ENCODE results near the gene ZMIZ1.

Gene ZMIZ1

DNA sequence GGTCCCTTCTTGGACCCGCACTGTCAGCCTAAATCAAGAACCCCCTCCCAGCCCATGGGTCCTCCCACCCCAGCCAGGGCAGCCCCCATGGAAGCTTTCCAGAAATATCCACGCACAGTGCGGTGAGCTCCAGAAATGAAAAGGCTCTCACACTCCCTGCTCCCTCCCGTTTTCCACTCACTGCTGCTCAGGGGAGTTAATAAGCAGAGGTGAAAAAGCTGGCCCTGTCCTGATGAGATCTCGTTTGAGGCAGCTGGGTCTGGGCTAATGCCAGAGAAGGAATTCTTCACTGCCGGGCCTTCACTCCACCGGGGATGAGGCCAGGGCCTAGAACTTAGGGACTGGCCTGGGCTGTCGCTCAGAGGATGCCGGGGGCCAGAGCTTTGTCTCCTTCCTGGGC, 102.2 kb downstream of the ZMIZ1 start:
- no peak for DNase-seq (ENCODE audit: low read depth)

DNA sequence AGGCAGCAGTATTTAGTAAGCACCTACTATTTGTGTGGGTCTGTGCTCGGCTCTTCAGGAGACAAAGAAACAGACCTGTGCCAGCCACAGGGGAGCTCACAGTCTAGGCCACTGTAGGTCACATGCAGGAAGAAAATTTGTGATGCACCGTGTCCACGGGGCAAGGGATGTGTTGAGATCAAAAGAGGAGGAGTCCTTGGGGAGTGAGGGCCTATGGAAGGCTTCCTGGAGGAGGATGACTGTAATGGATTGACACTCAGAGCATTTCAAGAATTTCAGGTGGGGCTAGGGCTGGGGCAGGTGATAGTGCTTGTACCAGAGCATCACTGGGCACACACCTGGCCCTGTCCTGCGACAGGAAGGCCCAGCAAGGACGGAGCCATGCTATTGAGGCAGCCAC, 102.7 kb downstream of the ZMIZ1 start:
- no peak for DNase-seq (ENCODE audit: low read depth)

DNA sequence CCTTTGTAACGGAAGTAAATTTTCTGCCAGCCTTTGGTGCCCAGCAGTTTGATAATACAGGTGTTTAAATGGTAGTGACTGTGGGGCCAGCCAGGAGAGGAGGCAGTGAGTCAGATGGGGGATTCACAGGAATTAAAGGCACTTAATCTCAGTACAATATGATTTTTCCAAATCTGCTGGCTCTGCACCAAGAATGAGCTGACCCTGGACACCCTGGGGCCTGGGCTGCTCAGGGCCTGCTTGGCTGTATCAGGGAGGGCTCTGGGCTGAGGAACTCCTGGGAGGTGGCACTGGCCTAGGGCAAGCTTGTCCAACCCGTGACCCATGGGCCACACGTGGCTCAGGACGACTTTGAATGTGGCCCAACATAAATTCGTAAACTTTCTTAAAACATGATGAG, 104.1 kb downstream of the ZMIZ1 start:
- DNase-seq (ENCODE audit: low read depth), result no peak

DNA sequence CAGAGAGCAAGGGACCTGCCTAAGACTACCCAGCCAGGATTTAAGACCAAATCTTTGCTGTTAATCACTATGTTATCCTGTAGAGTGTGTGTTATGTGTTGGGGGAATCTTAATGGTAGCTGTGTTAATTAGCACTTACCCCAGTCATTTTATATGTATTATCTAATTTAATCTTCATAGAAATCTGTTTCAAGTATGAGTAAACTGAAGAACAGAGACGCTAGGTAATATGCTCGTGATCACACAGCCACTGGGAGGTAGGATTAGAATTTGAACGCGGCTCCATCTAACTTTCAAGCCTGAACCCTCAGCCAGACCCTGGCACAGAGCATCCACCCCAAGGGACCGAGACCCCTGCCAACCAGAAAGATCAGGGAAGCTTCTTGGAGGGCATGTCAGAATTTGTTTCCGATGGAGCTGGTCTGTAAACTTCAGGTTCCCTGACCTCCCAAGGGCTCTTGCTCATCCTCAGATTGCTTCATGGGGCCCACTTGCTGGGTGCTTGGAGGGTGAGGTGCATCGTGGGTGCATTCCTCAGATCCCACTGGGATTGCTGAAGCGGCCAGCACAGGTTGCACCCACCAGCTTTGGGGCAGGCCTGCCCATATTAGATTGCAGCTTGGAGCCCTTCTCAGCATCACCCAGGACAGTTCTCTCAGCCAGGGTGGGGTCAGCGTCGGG, 105.0 kb downstream of the ZMIZ1 start:
- no peak for DNase-seq (ENCODE audit: low read depth)

DNA sequence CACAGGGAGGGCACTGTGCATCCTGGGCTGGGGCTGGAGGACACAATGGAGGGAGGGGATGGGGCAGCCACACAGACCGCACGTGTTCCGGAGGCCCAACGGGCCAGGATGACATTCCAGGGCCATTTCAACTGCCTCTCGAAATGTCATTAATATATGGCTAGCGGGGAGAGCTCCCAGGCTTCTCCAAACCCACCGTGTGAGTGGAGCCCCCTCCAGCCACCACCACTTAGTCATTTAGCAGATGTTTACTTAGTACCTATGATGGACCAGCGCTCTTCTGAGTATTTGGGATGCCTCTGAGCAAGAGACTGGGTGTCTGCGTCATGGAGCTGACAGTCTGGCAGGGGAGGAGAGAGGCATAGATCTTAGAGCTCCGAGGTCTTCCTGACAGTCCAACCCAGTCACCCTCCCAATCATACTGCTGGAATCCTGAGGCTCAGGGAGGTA, 107.3 kb downstream of the ZMIZ1 start:
- DNase-seq (ENCODE audit: low read depth), result no peak

DNA sequence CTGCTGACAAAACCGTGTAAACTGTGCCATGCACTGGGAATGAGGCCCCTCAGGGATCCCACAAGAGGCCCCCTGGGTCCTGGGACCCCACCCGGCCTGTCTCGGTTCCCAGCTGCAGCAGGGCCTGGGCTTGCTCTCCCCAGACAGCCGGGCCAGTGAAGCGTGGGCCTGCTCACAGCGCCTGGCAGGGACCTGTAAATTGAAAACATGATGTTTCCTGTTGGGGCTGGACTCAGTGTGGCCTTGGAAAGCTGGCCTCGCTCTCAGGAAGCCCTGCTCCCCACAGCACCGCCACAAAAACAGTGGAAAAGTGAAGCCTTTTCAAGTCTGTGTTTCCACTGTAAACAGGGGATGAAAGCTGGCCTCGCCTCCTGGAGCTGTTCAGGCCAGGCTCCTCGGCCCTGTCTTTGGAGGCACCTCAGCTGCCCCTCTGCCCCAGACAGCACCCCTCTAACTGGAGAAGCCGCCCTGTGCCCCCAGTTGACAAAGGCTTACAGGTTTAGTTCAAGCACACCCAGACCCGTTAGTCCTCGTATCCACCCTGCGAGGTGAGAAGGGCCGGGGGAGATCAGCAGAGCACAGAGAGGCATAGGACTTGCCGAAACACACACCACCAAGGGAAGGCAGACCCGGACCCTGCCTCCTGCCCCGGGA, 108.3 kb downstream of the ZMIZ1 start:
- no peak for DNase-seq (ENCODE audit: low read depth)

DNA sequence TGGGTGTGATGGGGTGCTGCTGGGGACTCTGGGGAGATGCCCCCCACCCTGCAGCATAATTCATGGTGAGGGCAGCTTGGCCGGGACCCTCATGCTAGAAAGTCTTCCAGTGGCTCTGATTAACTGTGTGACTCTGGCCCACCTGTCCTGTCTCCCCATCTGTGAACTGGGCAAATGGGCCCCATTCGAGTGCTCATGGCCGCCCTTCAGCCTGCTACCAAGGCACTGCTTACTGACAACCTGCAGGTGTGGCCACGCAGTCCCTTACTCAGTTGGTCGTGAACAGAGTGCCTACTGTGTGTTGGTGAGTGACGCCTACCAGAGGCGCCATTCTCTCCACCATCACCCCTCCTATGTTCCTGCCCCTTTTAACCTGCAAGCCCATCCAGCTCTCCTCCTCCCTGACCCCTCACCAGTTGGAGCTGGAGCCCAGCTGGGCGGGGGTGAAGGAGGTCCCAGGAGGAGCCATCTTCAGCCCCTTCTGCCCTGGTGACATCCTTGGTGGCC, 109.4 kb downstream of the ZMIZ1 start:
- no peak for DNase-seq (ENCODE audit: low read depth)

DNA sequence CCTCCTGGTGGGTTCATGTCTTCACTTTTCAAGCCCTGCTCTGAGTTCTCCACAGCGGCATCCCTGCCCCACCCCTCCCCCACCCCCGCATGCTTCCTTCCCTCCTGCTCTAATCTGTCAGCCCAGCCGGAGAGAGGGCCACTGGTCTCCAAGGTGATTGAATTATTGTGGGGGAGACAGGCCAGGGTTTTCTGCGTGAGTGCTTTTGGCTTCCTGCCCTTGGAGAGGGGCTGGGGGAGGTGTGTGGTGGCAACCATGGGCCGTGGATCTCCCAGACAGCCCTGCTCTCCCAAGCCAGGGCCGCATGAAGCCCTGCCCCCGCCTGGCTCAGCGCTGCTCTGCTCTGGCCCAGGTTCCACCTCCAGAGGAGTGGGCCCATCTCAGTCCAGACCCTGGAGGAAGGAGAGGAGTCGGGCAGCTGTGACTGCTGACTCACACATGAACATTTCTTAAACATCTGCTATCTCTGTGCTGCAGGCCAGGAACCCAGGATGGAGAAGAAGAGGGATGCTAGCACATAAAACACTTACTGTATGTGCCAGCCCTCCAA, 109.9 kb downstream of the ZMIZ1 start:
- DNase-seq (ENCODE audit: low read depth), result peak; percentile 47

DNA sequence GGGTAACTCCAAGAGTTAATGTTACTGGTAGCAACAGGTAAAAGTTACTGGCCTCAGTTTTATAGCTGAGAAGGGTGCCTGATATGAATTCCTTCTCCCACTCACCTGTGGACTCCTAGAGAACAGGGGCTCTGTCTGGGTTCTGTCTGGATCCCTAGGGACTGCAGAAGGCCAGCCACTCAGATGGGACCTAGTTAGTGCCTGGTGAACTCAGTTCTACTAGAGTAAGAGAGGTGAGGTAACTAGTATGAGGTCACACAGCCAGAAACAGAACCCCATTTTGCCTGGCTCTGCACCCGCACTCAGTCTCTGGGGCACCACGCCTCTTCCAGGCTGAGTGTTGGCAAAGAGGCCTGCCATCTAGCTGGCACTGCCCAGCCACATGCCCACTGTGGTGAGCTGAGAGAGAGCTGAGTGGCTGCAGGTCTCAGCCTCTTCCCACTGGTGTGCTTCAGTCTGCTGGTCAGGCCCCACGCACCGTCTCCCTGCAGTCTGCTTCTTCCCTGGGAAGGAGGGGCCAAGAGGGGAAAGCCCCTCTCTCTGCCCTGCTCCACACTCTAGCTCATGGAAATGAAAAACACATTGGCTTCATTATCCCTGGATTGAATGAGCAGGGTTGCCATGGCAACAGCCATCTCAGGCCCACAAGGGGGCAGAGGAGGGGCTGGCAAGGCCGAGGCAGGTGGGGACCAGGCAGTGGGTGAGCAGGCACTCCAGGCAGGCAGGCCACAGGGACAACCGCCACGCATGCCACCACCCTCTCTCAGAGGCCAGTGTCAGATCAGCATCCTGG, 110.6 kb downstream of the ZMIZ1 start:
- peak; percentile 32 for DNase-seq (ENCODE audit: low read depth)

DNA sequence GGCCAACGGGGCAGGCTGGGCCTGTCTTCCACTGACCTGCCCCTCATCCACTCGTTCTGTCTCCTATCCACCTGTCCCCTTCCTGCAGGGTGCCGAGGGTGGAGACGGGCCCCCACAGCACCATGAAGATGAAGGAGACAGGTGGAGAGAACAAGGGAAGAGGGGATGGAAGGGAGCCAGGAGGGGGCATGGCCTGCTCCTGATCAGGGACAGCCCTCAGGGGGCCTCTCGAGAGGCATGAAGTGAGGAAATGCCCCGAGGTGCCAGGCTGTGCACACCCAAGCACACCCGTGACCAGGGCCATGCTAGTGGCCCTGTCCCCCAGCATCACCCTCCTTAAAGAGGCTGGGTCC, 111.2 kb downstream of the ZMIZ1 start:
- no peak for DNase-seq (ENCODE audit: low read depth)

DNA sequence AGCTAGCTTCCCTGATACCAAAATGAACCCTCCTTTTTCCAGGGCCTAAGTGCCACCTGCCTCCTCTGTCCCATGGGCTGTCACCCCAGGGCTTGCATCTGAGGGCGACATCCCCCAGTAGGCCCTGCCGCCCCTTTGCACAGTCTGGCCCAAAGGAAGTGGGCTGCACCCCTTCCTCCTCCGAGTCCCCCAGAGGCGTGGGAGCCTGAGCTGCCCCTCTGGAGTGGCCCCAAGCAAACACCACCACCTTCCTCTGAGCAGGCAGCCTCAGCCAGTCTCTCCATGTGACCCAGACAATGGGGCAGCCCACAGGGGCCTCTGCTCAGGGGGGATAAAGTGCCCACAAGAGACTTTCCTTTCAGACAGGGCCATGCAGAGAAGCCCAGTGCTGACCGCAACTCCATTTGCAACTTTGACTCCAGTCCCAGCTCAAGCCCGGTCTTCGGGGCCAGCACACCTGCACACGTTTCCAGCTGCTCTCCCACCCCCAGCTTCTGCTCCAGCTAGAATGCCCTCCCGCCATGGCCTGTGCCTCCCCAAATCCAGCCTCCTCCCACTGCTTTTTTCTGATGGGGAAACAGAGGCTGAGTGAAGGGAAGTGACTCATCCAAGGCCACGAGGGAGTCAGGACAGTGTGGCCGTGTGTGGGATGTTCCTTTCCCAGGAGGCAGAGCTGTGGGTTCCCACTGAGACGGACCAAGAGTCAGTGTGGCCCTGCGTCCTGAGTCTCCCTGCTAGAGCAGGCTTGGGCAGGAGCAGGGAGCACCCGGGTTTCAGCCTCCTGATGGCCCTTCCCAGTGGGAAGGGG, 111.9 kb downstream of the ZMIZ1 start:
- DNase-seq (ENCODE audit: low read depth), result no peak

DNA sequence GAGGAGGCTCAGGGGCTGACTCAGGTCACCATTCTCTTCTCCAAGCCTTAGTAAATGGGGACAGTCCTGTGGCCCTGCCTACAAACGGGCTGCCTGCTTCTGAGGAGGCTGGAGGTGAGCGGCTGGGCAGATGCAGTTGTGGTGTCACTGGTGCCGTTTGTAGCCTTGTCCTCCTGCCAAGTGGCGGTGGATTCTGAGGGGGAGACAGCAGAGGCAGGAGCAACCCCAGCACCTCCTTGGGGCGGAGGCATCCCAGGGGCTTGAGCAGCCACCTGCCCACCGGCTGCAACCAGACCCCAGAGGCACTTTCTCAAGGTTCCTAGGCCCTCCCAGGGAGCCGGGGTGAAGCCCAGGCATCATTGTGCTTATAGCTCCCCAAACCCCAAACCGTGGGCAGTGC, 112.5 kb downstream of the ZMIZ1 start:
- DNase-seq (ENCODE audit: low read depth), result no peak

DNA sequence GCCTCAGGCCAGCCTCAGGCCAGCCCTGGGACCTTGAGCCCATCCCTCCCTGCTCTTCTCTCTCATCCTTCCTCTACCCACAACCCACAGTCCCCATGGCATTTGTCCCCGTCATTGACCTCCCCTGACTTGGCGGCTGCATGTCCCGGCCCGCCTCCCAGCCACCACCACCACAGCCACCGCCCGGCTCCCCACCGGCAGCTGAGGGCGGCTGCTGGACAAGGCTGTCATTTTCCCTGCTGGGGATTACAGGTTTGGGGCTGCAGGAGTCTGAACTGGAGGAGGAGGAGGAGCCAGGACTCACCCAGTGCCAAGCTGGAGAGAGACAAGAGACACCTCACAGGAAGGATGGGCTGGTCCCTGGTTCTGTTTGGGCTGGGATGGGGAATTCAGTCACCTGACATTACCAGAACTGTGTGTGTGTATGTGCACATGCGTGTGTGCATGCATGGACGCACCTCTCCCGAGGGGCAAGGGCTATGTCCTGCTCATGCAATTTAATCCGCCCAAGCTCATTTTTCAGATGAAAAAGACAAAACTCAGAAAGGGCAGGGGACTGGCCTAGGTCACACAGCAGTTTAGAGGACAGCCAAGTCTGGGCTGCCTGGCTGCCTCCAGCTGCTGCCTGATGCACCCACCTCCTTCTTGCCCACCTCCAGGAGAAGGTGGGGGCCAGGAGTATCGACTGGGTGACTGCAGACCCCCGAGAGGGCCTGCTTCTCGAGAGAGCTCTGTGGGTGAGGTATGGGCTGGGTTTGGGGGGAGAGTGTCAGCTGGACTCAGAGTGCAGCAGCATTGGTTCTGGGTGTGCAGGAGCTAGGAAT, 113.1 kb downstream of the ZMIZ1 start:
- no peak for DNase-seq (ENCODE audit: low read depth)

DNA sequence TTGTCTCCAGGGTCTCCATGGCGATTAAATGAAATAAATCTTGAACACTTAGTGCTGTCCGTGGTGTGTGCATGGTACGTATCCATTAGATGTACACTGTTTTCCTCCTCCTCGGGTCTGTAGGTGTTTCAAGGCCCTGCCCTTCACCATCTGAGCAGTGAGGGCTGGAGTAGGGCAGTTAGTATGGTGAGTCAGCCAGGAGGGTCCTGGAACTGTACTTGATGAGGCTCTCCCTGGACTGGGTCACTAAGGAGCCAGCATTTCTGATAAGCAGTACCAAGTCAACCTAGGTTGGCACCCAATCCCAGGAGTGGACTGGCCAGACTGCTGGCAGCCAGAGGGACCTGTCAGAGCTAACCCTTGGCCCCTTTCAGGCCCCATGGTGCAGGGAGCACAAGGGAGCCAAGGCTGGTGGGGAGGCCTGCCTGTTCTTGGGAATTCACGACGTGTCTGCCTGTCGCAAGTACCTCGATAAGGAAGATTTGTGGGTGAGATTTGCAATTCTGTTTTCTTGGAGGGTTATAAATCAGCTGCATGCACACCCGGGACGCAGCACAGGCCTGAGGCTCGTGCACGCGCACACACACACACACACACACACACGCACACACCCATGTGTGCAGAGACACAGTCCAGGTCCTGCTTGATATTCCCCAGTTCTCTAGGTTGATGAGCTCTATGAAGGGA, 114.2 kb downstream of the ZMIZ1 start:
- no peak for DNase-seq (ENCODE audit: low read depth)

DNA sequence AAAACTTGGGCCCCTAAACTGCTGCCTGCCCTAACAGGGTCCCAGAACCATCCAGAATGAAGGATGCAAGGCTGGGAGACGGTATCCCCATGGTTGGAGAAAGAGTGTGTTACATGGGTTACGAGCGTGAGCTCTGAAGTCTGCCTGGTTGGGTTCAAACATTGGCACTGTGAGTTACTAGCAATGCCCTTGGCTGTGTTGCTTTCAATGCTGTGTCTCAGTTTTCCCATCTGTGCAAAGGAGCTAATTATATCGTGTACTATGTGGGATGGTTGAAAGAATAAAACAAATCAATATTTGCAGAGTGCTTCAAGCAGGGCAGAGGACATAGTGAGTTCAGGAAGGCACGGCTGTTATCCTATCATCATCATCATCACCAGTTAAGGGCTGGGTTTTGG, 114.7 kb downstream of the ZMIZ1 start:
- DNase-seq (ENCODE audit: low read depth), result no peak

DNA sequence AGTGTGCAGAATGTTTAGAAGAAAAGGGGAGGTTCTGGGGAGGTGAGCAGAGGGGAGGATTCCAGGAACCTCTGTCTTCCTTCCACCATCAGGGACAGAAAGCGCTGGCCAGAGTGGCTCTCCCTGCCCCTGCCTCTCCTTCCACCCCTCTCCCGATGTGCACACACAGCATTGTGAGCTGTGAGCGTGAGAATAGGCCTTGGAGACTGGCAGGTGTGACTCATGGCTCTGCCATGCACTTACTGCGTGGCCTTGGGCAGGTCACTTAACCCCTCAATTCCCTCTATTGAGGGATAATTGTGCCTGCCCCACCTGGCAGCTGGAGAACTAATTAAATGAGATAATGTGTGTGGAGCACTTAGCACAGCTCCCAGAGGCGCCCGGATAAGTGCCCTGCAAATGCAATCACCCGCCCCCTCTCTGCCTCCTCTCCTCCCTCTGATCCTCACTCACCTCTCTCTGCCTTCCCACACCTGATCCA, 115.4 kb downstream of the ZMIZ1 start:
- DNase-seq (ENCODE audit: low read depth), result no peak

DNA sequence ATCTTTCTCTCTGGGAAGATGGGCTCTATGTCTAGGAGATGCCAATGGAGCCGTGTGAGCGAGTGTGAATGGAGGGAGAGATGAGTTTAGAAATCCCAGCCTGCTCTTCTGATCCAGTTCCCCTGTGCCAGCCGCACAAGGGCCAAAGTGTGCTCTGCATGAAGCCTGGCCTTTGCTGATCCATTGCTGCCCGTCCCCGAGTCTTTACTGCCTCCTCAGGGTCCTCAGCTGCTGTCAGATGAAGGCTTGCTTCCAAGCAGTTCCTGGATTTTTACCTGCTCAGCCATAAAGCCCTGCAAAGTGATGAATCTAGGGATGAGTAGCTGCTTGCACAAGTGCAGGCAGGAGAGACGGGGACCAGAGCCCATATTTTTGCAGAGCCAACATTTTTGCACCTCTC, 115.9 kb downstream of the ZMIZ1 start:
- DNase-seq (ENCODE audit: low read depth), result no peak

DNA sequence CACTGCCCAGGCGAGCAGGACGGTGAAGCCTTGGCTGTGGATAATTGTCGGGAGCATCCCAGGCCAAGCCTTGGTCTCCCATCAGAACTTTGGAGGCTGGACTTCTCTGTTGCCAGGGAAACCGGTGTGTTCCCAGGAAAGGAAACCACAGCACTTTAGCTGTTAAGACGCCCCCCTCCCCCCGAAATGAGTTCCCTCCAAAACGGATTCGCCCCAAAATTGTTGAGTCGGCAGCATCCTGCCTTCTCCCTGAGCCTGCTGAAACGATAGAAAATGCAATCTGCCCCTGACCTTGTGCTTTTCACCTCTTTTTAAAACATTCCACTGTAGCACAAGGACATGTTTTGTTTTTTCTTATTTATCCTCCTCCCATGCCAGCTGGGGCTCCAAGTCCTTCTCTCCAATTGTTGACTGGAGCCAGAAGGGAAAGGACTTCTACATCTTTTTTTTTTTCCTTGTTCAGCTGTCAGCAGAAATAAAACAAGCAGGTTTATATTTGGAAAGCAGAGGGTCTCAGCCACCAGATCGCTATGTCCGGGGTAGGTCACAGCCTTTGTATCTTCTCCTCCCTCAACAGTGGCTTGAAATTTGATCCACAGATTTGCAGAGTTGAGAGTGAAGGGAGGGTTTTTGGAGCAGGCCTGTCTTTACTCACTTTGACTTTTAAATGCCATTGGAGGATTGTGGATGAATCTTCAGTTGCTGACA, 116.5 kb downstream of the ZMIZ1 start:
- DNase-seq (ENCODE audit: low read depth), result no peak

DNA sequence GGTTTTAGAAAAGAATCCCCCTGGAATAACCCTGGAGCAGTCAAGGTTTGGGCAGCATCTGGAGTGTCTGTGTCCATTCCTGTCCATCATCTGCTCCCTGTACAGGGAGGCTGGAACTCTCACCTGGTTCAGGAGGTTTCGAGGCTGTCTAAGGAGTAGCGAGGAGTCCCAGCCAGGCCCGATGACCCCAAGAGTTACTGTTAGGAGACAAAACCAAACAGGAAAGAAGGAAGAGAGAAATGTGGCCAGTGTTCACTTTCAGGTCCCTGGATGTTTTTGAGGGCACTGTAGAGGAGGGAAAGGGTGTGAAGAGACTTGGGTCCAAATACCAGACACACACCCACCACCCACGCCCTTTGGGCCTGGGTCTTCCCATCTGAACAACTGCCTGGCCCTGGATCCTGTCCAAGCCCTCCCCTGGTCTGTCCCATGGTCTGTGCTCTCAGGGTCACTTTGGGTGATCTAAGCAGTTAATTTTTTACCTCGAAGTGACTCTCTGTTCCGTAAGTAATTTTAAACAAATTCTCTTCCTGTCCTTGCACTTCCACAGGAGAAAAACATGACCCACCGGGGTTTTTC, 117.1 kb downstream of the ZMIZ1 start:
- no peak for DNase-seq (ENCODE audit: low read depth)
